SK-N-SH (cell line): ENCODE results near the gene CADM2. TPM values are rescaled to one million over a fixed set of nuclear protein-coding genes. Genes with fewer than 3 reads are reported as not detected.

Experiments used
- CTCF ChIA-PET: fragments of 300-600, 350-600 bp; formaldehyde crosslinking; extraction: SDS; loops from one replicate; lab custom pipeline; 2021; lab: Yijun Ruan, JAX
- POLR2A ChIA-PET: fragments of 350-600 bp; sonication (Branson Sonifier 250); formaldehyde crosslinking; extraction: SDS; loops from one replicate; lab custom pipeline; 2020; ENCODE audit warnings: antibody characterized with exemption, inconsistent platforms; lab: Yijun Ruan, JAX
- DNase-seq: peaks from one replicate; pipeline ENCODE4 v3.0.0; 2012
- H2AFZ ChIP-seq: fragments of 200-600 bp; sonication (generic); 2 replicates; pipeline ENCODE4 v1.8.1; 2016; ENCODE audit warnings: antibody characterized with exemption, mild to moderate bottlenecking, low read depth
- H3F3A ChIP-seq: fragments of 200-600 bp; sonication (generic); replicated peaks from 2 replicates; pipeline ENCODE3; 2016; ENCODE audit warnings: antibody characterized with exemption, mild to moderate bottlenecking; ENCODE audit not compliant: insufficient read depth
- H3K27ac ChIP-seq, 2 experiments: fragments of 200-500 bp in 1 of 2; fragments of 200-600 bp in 1 of 2; sonication (Bioruptor generic) in 1 of 2; sonication (generic), shearing (Covaris generic) in 1 of 2; 2 replicates each; pipeline versions ENCODE4 v1.5.1 to v1.6.1; 2014 to 2016; ENCODE audit warnings: low read depth in 2 of 2, inconsistent platforms in 1 of 2, low read length in 1 of 2, mild to moderate bottlenecking in 1 of 2, mixed read lengths in 1 of 2
- H3K27me3 ChIP-seq: fragments of 200-600 bp; sonication (generic), shearing (Covaris generic); 2 replicates; pipeline ENCODE4 v1.6.1; 2016; ENCODE audit warnings: mixed run types; ENCODE audit not compliant: insufficient read depth
- H3K36me3 ChIP-seq, 2 experiments: fragments of 200-500 bp in 1 of 2; fragments of 200-600 bp in 1 of 2; sonication (Bioruptor generic) in 1 of 2; sonication (generic) in 1 of 2; replicated peaks in 1 of 2; 2 replicates each; pipeline versions ENCODE3 to v1.5.1; 2014 to 2016; ENCODE audit warnings: low read length in 1 of 2, mild to moderate bottlenecking in 1 of 2; ENCODE audit not compliant: insufficient read depth in 2 of 2, control insufficient read depth in 1 of 2
- H3K4me1 ChIP-seq, 2 experiments: fragments of 200-500 bp in 1 of 2; fragments of 200-600 bp in 1 of 2; sonication (Bioruptor generic) in 1 of 2; sonication (generic), shearing (Covaris generic) in 1 of 2; 2 replicates each; pipeline versions ENCODE4 v1.5.1 to v1.6.1; 2014 to 2016; ENCODE audit warnings: low read depth in 1 of 2, low read length in 1 of 2, mixed run types in 1 of 2; ENCODE audit not compliant: insufficient read depth in 2 of 2, control insufficient read depth in 1 of 2
- H3K4me2 ChIP-seq: fragments of 200-600 bp; sonication (generic), shearing (Covaris generic); 2 replicates; pipeline ENCODE4 v1.6.1; 2017; ENCODE audit warnings: mixed run types
- H3K4me3 ChIP-seq, 2 experiments: fragments of 200-500 bp in 1 of 2; fragments of 200-600 bp in 1 of 2; sonication (Bioruptor generic) in 1 of 2; sonication (generic), shearing (Covaris generic) in 1 of 2; 2 replicates each; pipeline versions ENCODE4 v1.5.1 to v1.8.1; 2014 to 2016; ENCODE audit warnings: low read depth in 2 of 2, inconsistent platforms in 1 of 2, low read length in 1 of 2, mild to moderate bottlenecking in 1 of 2, mixed read lengths in 1 of 2, moderate library complexity in 1 of 2
- H3K79me2 ChIP-seq: fragments of 200-600 bp; sonication (generic); 2 replicates; pipeline ENCODE4 v1.8.1; 2017; ENCODE audit warnings: mild to moderate bottlenecking; ENCODE audit not compliant: insufficient read depth
- H3K9ac ChIP-seq: fragments of 200-600 bp; sonication (generic); 2 replicates; pipeline ENCODE4 v1.6.1; 2017; ENCODE audit warnings: mixed run types
- H3K9me2 ChIP-seq: fragments of 200-600 bp; sonication (generic); 2 replicates; pipeline ENCODE4 v1.6.1; 2017; ENCODE audit warnings: mixed run types
- H3K9me3 ChIP-seq: fragments of 200-600 bp; sonication (generic); 2 replicates; pipeline ENCODE4 v1.6.1; 2017; ENCODE audit warnings: mixed run types, mild to moderate bottlenecking, moderate library complexity
- H4K20me1 ChIP-seq: fragments of 200-600 bp; sonication (generic); 2 replicates; pipeline ENCODE4 v1.6.1; 2017; ENCODE audit warnings: mild to moderate bottlenecking, mixed run types; ENCODE audit not compliant: insufficient read depth
- EP300 ChIP-seq, 2 experiments: IDR thresholded peaks; 2 replicates each; pipeline versions ENCODE4 v1.4.0 to v1.6.1; 2012; ENCODE audit warnings: borderline replicate concordance in 1 of 2, low read depth in 1 of 2, low read length in 1 of 2
- EZH2phosphoT487 ChIP-seq: fragments of 200-600 bp; sonication (generic); IDR thresholded peaks from 2 replicates; pipeline ENCODE4 v1.6.1; 2017; ENCODE audit warnings: low read depth, mixed run types, mild to moderate bottlenecking, antibody characterized with exemption, moderate library complexity, borderline replicate concordance
- FOSL2 ChIP-seq: IDR thresholded peaks from 2 replicates; pipeline ENCODE4 v1.4.0; 2012; ENCODE audit warnings: low read depth, mild to moderate bottlenecking, moderate library complexity, borderline replicate concordance
- FOXM1 ChIP-seq: IDR thresholded peaks from 2 replicates; pipeline ENCODE4 v1.4.0; 2012; ENCODE audit warnings: low read depth, mild to moderate bottlenecking
- GABPA ChIP-seq: IDR thresholded peaks from 2 replicates; pipeline ENCODE4 v1.4.0; 2012; ENCODE audit warnings: low read depth, mild to moderate bottlenecking
- GATA2 ChIP-seq: sonication (generic); formaldehyde crosslinking; IDR thresholded peaks from 2 replicates; pipeline ENCODE4 v1.5.0; 2020; ENCODE audit warnings: mild to moderate bottlenecking, missing genetic modification reagents
- MXI1 ChIP-seq: IDR thresholded peaks from 2 replicates; pipeline ENCODE4 v1.6.1; 2012; ENCODE audit warnings: mild to moderate bottlenecking, low read depth, low read length, improper control_type of control experiment
- RCOR1 ChIP-seq: fragments of 150-350 bp; IDR thresholded peaks from 2 replicates; pipeline ENCODE4 v1.6.1; 2017; ENCODE audit warnings: antibody characterized with exemption, low read length
- RFX5 ChIP-seq: IDR thresholded peaks from 2 replicates; pipeline ENCODE4 v1.6.1; 2012; ENCODE audit warnings: mild to moderate bottlenecking, improper control_type of control experiment, low read length
- RXRA ChIP-seq: IDR thresholded peaks from 2 replicates; pipeline ENCODE4 v1.4.0; 2012; ENCODE audit warnings: low read depth, mild to moderate bottlenecking, borderline replicate concordance
- SIN3A ChIP-seq: IDR thresholded peaks from 2 replicates; pipeline ENCODE4 v1.6.1; 2012; ENCODE audit warnings: low read depth, mild to moderate bottlenecking, low read length, moderate library complexity, borderline replicate concordance
- TAF1 ChIP-seq: IDR thresholded peaks from 2 replicates; pipeline ENCODE4 v1.6.1; 2012; ENCODE audit warnings: low read depth, mild to moderate bottlenecking, low read length, moderate library complexity, borderline replicate concordance
- TCF12 ChIP-seq: IDR thresholded peaks from 2 replicates; pipeline ENCODE4 v1.4.0; 2012
- USF1 ChIP-seq: IDR thresholded peaks from 2 replicates; pipeline ENCODE4 v1.4.0; 2012; ENCODE audit warnings: low read depth, borderline replicate concordance
- WGBS: methylation state at CpG from one replicate; pipeline ENCODE4 v1.1.6; 2017; ENCODE audit warnings: low lambda C conversion rate; 5-methylcytosine and 5-hydroxymethylcytosine counted together
- polyA plus RNA-seq, 3 experiments: library from polyadenylated mRNA; depleted of rRNA; stranded (reverse); fragments of >200 nt; gene quantifications; 2 replicates each; pipeline ENCODE4 v1.2.3, GENCODE V29; 2012
- TF ChIP-seq, protein P1 (sequence below): IDR thresholded peaks from 2 replicates; pipeline ENCODE4; 2012
- TF ChIP-seq, protein P2 (sequence below): IDR thresholded peaks from 2 replicates; pipeline ENCODE4 v1.6.1; 2012; ENCODE audit warnings: mild to moderate bottlenecking, low read depth, low read length, moderate library complexity

CADM2 gene
- polyA plus RNA-seq, 1 of the 3 experiments (the other 2 are of a cell fraction) = 0.46 TPM

DNA sequence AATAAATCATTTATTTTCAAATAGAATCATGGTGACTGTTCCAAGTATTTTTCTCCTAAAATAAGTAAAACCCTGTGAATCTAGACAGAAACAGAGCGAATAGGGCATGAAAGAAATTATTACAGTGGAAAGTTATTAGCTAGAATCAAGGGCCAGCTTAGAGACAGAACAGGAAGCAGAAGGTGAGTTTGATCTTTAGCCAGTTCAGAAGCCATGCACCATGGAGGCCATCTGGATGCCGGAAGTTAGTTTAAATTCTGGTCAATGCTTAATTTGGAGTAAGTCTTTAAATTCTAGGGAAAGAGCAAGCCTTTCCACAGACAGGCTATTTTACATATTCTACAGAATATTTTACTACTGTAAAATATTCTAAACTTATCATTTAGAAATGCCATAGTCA lies 574.8 kb downstream of the CADM2 start:
- H3K9me2 ChIP-seq = no peaks in the 10 kb centered on the region
- no peaks in the 10 kb centered on the region for H3K36me3 ChIP-seq
- no peaks in the 10 kb centered on the region for H3F3A ChIP-seq
- DNase-seq = no peak
- H3K79me2 ChIP-seq = no peaks in the 10 kb centered on the region
- ChIA-PET POLR2A (no interaction called here), CTCF (no interaction called here)
- WGBS = 37% methylated on average over 2 of the region's 2 CpGs
- no peak overlapping the region for H3K27ac ChIP-seq
- H3K9ac ChIP-seq = no peak overlapping the region
- H3K9me3 ChIP-seq = no peaks in the 10 kb centered on the region
- no peak overlapping the region for H2AFZ ChIP-seq
- H3K4me1 ChIP-seq = no peaks in the 10 kb centered on the region
- no peak overlapping the region for H3K4me3 ChIP-seq
- H3K4me2 ChIP-seq = no peak overlapping the region
- no peaks in the 10 kb centered on the region for H4K20me1 ChIP-seq
- TF ChIP-seq TAF1 (no peak), SIN3A (no peak), EP300 (IDR thresholded peaks at IDR 0.05; ENCODE audit: borderline replicate concordance in 1 of 2, low read depth in 1 of 2, low read length in 1 of 2) (no peak), RXRA (no peak), FOSL2 (no peak), GATA2 (CRISPR knock-in tag) (no peak), USF1 (no peak), TCF12 (no peak), GABPA (no peak), MXI1 (no peak), EZH2phosphoT487 (no peak), RFX5 (no peak), FOXM1 (no peak), RCOR1 (no peak)
- TF ChIP-seq, protein P1, sequence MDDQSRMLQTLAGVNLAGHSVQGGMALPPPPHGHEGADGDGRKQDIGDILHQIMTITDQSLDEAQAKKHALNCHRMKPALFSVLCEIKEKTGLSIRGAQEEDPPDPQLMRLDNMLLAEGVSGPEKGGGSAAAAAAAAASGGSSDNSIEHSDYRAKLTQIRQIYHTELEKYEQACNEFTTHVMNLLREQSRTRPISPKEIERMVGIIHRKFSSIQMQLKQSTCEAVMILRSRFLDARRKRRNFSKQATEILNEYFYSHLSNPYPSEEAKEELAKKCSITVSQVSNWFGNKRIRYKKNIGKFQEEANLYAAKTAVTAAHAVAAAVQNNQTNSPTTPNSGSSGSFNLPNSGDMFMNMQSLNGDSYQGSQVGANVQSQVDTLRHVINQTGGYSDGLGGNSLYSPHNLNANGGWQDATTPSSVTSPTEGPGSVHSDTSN = no peak
- TF ChIP-seq, protein P2, sequence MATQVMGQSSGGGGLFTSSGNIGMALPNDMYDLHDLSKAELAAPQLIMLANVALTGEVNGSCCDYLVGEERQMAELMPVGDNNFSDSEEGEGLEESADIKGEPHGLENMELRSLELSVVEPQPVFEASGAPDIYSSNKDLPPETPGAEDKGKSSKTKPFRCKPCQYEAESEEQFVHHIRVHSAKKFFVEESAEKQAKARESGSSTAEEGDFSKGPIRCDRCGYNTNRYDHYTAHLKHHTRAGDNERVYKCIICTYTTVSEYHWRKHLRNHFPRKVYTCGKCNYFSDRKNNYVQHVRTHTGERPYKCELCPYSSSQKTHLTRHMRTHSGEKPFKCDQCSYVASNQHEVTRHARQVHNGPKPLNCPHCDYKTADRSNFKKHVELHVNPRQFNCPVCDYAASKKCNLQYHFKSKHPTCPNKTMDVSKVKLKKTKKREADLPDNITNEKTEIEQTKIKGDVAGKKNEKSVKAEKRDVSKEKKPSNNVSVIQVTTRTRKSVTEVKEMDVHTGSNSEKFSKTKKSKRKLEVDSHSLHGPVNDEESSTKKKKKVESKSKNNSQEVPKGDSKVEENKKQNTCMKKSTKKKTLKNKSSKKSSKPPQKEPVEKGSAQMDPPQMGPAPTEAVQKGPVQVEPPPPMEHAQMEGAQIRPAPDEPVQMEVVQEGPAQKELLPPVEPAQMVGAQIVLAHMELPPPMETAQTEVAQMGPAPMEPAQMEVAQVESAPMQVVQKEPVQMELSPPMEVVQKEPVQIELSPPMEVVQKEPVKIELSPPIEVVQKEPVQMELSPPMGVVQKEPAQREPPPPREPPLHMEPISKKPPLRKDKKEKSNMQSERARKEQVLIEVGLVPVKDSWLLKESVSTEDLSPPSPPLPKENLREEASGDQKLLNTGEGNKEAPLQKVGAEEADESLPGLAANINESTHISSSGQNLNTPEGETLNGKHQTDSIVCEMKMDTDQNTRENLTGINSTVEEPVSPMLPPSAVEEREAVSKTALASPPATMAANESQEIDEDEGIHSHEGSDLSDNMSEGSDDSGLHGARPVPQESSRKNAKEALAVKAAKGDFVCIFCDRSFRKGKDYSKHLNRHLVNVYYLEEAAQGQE = no peak
- H3K27me3 ChIP-seq = no peaks in the 10 kb centered on the region
